Sigmoid colon (tissue), 7 donors: ENCODE measurements around the gene PRKD2. TPM values are rescaled to one million over a fixed set of nuclear protein-coding genes. Genes with fewer than 3 reads are reported as not detected.

Experiments used
- DNase-seq: peaks from one replicate; pipeline ENCODE4 v3.0.0-alpha.2; 2019
- H3K27ac ChIP-seq, 4 donors: fragments of 200-600 bp; sonication (generic); one replicate each; pipeline ENCODE4 v1.5.1; 2016 to 2019; ENCODE audit warnings: mild to moderate bottlenecking in 1 of 4
- H3K27me3 ChIP-seq, 3 donors: fragments of 200-600 bp; sonication (generic); one replicate each; pipeline ENCODE4 v1.5.1; 2019; ENCODE audit warnings: mild to moderate bottlenecking in 1 of 3
- H3K36me3 ChIP-seq, 4 donors: fragments of 200-600 bp; sonication (generic); one replicate each; pipeline ENCODE4 v1.5.1; 2016 to 2019
- H3K4me1 ChIP-seq, 4 donors: fragments of 200-600 bp; sonication (generic); one replicate each; pipeline ENCODE4 v1.5.1; 2017 to 2019
- H3K4me3 ChIP-seq, 4 donors: fragments of 200-600 bp; sonication (generic); one replicate each; pipeline ENCODE4 v1.5.1; 2017 to 2019; ENCODE audit warnings: mild to moderate bottlenecking in 2 of 4, moderate library complexity in 1 of 4
- H3K9me3 ChIP-seq, 4 donors: fragments of 200-600 bp in 3 of 4; sonication (generic) in 3 of 4; one replicate each; pipeline versions ENCODE4 v1.5.1 to v1.6.1; 2013 to 2019
- EP300 ChIP-seq, 4 donors: sonication (generic); formaldehyde crosslinking; IDR thresholded peaks; one replicate each; pipeline ENCODE4 v1.6.1; 2017; ENCODE audit warnings: antibody characterized with exemption in 4 of 4
- POLR2A ChIP-seq, 2 donors: fragments of 450-650 bp; IDR thresholded peaks; one replicate each; pipeline ENCODE4 v1.6.1; 2016; ENCODE audit warnings: antibody characterized with exemption in 2 of 2, mild to moderate bottlenecking in 2 of 2, moderate library complexity in 2 of 2
- POLR2AphosphoS5 ChIP-seq, 4 donors: sonication (generic); formaldehyde crosslinking; IDR thresholded peaks; one replicate each; pipeline ENCODE4 v1.6.1; 2017; ENCODE audit warnings: antibody characterized with exemption in 4 of 4
- WGBS, 2 donors: extraction: QIAGEN DNeasy Blood & Tissue Kit; methylation state at CpG; one replicate each; pipeline ENCODE4 v1.1.7; 2013; 5-methylcytosine and 5-hydroxymethylcytosine counted together
- intact Hi-C: fragments of 100-400 bp; cut with DNase I; formaldehyde crosslinking; loops from one replicate; pipeline ENCODE4 v1.15.1; 2023
- polyA plus RNA-seq, 3 donors: library from polyadenylated mRNA; stranded (reverse); fragments of 200-250 nt; gene quantifications; one replicate each; pipeline ENCODE4 v1.2.3, GENCODE V29; 2013
- total RNA-seq, 4 donors: library from RNA; depleted of rRNA; stranded (reverse); fragments of >200 nt; gene quantifications; one replicate each; pipeline ENCODE4 v1.1.0, GENCODE V29; 2016
- TF ChIP-seq, protein P1 (sequence below), 4 experiments: fragments of 450-650 bp in 3 of 4; fragments of 200-600 bp in 1 of 4; IDR thresholded peaks; one replicate each; pipeline ENCODE4 v1.5.1; 2016 to 2019; ENCODE audit warnings: antibody characterized with exemption in 4 of 4, mild to moderate bottlenecking in 3 of 4, moderate library complexity in 2 of 4
- donor health status: healthy with polysubstance abuse.
- donor health status: Bipolar disorder and iron deficiency.
- donor health status: healthy.

PRKD2 gene
- total and polyA plus RNA-seq, 7 donors, result 14.7 to 51.7 (median 18.6) TPM

DNA sequence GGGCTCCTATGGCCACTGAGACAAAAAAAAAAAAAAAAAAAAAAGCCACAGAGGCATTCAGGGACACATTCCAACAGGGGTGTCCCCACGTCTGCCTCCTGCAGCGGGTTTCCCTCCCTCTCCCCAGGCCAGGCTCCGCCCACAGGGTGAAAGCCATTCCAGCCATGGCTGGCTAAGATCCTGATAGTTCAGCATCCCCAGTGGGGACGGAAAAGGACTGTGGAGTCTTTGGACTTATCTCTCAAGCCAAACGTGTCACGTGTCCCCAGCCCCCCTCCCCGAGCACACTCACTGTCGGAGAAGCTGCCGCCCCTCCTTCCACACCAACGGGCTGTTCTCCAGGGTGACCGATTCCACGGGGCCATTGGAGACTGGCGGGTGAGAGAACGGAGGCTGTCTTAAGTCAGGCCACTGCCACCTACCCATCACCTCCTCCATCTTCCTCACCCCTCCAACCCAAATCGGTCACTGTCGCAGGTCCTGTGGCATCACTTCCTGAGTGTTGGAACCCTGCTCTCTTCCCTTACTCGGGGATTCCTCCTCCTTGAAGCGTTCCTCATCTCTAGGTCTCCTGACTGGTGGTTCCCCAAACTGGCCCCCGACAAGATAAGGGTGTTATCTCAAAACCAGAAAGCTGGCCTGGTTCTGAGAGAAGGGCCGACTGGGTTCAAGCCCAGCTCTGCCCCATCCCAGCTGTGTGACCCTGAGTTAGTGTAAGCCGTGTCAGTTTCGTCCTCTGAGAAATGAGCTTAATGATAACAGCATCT is 19.8 kb upstream of the PRKD2 start:
- H3K9me3 ChIP-seq, result no peaks in the 10 kb centered on the region
- H3K27ac ChIP-seq, result peak overlapping the region in 2 of 4 donors; percentile 7 to 22
- TF ChIP-seq POLR2AphosphoS5 (IDR thresholded peaks at IDR 0.05), result no peak
- TF ChIP-seq POLR2A (IDR thresholded peaks at IDR 0.05), result no peak
- TF ChIP-seq, protein P1, sequence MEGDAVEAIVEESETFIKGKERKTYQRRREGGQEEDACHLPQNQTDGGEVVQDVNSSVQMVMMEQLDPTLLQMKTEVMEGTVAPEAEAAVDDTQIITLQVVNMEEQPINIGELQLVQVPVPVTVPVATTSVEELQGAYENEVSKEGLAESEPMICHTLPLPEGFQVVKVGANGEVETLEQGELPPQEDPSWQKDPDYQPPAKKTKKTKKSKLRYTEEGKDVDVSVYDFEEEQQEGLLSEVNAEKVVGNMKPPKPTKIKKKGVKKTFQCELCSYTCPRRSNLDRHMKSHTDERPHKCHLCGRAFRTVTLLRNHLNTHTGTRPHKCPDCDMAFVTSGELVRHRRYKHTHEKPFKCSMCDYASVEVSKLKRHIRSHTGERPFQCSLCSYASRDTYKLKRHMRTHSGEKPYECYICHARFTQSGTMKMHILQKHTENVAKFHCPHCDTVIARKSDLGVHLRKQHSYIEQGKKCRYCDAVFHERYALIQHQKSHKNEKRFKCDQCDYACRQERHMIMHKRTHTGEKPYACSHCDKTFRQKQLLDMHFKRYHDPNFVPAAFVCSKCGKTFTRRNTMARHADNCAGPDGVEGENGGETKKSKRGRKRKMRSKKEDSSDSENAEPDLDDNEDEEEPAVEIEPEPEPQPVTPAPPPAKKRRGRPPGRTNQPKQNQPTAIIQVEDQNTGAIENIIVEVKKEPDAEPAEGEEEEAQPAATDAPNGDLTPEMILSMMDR (IDR thresholded peaks at IDR 0.05), result no peak
- TF ChIP-seq EP300 (IDR thresholded peaks at IDR 0.05), result no peak
- H3K4me3 ChIP-seq, result no peak overlapping the region
- DNase-seq, result no peak
- intact Hi-C loops, result no loop called here
- no peaks in the 10 kb centered on the region for H3K27me3 ChIP-seq
- peaks cover 13 to 65% (median 39%) of the 10 kb centered on the region in 4 donors for H3K36me3 ChIP-seq
- WGBS, 2 donors, result 83 to 85% methylated on average over 22 of the region's 22 CpGs
- H3K4me1 ChIP-seq, result peaks cover 0 to 32% (median 29%) of the 10 kb centered on the region in 4 donors

DNA sequence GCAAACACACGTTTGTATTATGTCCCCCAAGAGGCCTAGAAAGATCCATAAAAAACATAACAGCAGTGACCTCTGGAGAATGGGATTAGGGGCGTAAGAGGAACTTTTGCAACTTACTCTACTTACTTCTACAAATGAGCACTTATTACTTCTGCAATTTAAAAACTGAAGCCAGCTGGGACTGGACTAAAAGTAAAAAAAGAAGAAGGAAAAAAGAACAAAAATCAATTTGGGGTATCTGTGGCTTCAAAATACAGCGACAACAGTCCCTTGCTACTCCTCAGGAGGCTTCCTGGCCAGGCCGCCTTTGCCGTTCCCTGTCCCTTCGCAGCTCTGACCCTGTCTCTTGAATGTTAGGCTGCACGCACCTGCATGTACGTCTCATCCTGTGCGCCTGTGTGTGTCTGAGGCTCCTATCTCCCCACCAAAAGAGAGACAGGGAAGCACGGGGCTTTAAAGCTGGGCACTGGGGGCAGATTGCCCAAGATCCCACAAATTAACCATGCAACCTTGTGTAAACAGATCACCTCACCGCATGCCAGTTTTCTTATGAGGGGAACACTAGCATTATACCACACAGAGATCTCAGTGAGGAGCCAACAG is 16.9 kb upstream of the PRKD2 start:
- Histone ChIP-seq H3K4me3 (no peak overlapping the region), H3K27me3 (no peaks in the 10 kb centered on the region), H3K36me3 (peaks cover 31 to 93% (median 64%) of the 10 kb centered on the region in 4 donors), H3K9me3 (no peaks in the 10 kb centered on the region), H3K4me1 (peaks cover 0 to 14% (median 7%) of the 10 kb centered on the region in 4 donors), H3K27ac (peak overlapping the region in 1 of 4 donors; percentile 33)
- TF ChIP-seq POLR2AphosphoS5 (IDR thresholded peaks at IDR 0.05) (no peak), EP300 (IDR thresholded peaks at IDR 0.05) (no peak), POLR2A (IDR thresholded peaks at IDR 0.05) (no peak)
- TF ChIP-seq, protein P1 (IDR thresholded peaks at IDR 0.05), result no peak
- WGBS, 2 donors, result 85 to 88% methylated on average over 11 of the region's 11 CpGs
- intact Hi-C loops, result no loop called here
- DNase-seq, result no peak

DNA sequence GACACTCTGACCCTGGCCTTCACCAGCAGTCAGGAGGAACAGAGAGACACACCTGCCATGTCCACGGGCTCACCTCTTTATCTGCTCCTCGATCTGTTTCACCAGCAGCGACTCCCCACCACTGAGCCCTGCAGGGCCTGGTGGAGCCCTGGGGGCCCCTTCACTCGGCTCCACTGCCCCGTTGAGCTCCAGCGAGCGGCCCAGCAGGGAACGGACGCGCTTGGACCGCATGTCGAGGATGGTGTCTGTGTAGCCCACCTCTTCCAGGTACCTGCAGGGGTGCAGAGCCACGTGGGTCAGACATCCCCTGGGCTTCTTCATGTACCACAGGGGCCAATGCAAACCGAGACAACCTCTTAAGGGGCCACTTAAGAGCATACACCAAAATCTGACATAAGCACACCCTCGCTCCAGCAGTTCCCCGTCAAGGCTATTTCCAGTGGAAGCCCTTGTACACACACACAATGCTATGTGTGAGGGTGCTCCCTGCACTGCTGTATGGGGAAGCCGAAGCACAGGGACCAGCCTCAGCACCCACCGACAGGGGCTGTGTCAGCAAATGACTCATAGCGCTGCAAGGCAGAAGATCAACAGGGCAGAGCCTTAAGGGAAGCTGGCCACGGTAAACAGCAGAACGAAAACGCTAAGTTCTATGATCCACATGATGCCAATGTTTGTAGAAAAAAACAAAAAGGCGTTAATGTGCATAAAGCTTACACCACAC is 16.2 kb upstream of the PRKD2 start:
- TF ChIP-seq POLR2AphosphoS5 (IDR thresholded peaks at IDR 0.05) (no peak), POLR2A (IDR thresholded peaks at IDR 0.05) (no peak), EP300 (IDR thresholded peaks at IDR 0.05) (no peak)
- TF ChIP-seq, protein P1 (IDR thresholded peaks at IDR 0.05), result no peak
- H3K27ac ChIP-seq, result peak overlapping the region in 2 of 4 donors; percentile 24 to 33
- intact Hi-C loops, result no loop called here
- no peaks in the 10 kb centered on the region for H3K27me3 ChIP-seq
- peaks cover 34 to 96% (median 65%) of the 10 kb centered on the region in 4 donors for H3K36me3 ChIP-seq
- peaks cover 0 to 16% (median 12%) of the 10 kb centered on the region in 4 donors for H3K4me1 ChIP-seq
- 89 to 90% methylated on average over 23 of the region's 23 CpGs for WGBS, 2 donors
- no peak overlapping the region for H3K4me3 ChIP-seq
- no peaks in the 10 kb centered on the region for H3K9me3 ChIP-seq
- no peak for DNase-seq

DNA sequence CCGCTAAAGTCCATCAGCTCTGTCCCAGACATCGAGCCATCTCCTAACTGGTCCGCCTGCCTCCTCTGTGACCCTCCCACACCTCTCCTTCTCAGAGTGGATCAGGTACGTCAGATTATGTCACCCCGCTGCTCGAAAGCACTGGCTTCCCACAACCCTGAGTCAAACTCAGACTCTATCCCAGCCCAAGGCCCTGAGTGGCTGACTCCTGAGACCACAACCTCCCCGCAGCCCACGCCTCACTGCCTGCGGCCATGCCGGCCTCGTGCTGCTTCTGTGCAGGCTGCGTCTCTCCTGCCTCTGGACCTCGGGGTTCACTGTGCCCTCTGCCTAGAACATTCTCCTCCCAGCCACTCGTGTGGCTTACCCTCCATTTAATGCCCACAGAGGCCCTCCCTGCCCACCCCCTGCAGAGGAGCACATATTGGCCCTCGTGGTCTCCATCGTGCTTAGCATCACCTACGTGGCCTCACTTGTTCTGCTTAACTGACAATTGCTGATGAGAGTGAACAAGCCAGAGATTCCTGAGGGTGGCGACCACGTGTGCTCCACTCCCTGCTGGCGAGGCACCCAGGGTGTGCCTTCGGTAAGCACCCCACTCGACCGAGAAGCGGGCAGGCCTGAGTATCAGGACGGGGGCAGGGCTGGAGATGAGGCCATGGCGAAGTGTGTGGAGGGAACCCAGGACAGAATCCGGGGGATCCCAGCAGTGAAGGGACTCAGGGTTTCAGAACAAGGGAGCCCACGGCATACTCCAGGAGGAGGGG is 15.4 kb upstream of the PRKD2 start:
- peaks cover 0 to 19% (median 13%) of the 10 kb centered on the region in 4 donors for H3K4me1 ChIP-seq
- peak overlapping the region in 1 of 4 donors; percentile 16 for H3K27ac ChIP-seq

More for the DNA sequence above, 15.4 kb upstream of the PRKD2 start:
- DNase-seq, result no peak
- Histone ChIP-seq H3K36me3 (peaks cover 38 to 96% (median 67%) of the 10 kb centered on the region in 4 donors), H3K27me3 (no peaks in the 10 kb centered on the region), H3K4me3 (no peak overlapping the region), H3K9me3 (no peaks in the 10 kb centered on the region)
- no peak for TF ChIP-seq POLR2A (IDR thresholded peaks at IDR 0.05)
- no peak for TF ChIP-seq EP300 (IDR thresholded peaks at IDR 0.05)
- TF ChIP-seq, protein P1 (IDR thresholded peaks at IDR 0.05), result no peak
- TF ChIP-seq POLR2AphosphoS5 (IDR thresholded peaks at IDR 0.05), result no peak
- intact Hi-C loops, result no loop called here
- 88 to 89% methylated on average over 28 of the region's 28 CpGs for WGBS, 2 donors
